GM18873 (cell line): ENCODE data around the gene RDH14.

Experiments
- ATAC-seq: cut with Tn5 transposase; IDR thresholded peaks from one replicate; pipeline ENCODE4 v1.9.1; 2021; ENCODE audit warnings: mild to moderate bottlenecking, moderate library complexity, moderate number of reproducible peaks; ENCODE audit not compliant: unreplicated experiment, low FRiP score

The RDH14 gene

DNA sequence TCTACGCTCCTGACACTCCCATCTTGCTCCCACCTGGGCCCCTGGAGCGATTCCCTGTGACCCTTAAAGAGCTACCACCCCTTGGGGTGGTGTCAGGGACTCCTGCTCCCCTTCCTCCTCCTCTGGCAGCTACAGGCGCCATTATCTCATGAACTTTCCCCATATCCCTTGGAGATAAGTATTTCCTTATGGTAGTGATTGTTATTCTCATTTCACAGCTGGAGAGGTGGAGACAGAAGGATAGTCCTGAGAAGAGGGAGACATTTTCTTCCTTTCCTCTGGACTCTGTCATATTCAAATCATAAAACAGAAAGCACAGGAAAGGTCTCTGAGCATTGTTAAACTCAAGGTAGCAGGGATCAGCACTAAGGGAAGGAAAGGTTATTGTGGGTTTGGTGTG lies 34.6 kb downstream of the RDH14 start:
- no peak for ATAC-seq

DNA sequence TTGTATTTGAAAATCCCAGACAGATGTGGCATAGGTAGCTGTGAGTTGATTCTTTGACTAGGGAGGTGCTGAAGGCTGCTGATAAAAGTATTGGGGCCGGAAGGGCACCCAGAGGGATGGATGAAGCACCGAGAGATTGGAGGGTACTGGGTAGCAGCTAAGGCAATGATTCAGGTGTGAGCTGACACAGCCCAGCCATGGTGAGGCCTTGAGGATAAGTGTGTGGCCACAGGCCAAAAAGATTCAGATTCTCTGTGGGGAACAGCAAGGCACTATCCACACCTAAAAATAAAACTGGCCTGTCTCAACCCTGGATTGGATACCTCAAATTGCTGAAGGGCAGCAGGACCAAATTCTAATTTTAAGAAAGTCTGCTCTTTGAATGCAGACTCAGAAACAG lies 35.2 kb downstream of the RDH14 start:
- no peak for ATAC-seq

DNA sequence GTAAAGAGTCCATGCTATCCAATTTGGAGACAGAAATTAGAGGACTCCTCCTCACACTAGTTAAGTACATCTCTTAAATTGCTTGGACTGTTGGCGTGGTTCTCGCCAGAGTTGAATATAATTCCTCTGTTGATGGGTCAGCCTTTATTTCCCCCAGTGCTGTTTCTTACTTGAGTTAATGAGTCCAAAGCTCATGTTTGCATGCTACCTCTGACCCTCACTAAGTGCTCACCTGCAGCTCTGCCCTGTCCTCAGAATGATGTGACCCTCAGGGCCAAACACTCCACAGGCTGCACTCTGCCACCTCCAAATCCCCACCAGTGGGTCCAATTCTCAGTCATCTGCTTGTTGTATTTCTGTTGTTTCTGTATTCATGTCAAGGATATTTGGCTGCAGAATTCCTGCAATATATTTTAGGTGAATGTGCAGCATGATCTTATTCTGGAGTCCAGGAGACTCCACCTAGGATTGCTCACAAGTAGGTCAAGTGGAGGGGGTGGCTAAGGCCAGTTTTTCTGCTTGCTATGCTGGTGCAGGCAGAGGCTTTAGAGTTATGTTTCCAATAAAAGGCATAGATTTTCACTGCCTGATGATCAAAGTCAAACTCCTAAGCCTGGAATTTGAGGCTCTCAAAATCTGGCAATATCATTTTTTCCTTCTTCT lies 37.8 kb downstream of the RDH14 start:
- ATAC-seq, result no peak

DNA sequence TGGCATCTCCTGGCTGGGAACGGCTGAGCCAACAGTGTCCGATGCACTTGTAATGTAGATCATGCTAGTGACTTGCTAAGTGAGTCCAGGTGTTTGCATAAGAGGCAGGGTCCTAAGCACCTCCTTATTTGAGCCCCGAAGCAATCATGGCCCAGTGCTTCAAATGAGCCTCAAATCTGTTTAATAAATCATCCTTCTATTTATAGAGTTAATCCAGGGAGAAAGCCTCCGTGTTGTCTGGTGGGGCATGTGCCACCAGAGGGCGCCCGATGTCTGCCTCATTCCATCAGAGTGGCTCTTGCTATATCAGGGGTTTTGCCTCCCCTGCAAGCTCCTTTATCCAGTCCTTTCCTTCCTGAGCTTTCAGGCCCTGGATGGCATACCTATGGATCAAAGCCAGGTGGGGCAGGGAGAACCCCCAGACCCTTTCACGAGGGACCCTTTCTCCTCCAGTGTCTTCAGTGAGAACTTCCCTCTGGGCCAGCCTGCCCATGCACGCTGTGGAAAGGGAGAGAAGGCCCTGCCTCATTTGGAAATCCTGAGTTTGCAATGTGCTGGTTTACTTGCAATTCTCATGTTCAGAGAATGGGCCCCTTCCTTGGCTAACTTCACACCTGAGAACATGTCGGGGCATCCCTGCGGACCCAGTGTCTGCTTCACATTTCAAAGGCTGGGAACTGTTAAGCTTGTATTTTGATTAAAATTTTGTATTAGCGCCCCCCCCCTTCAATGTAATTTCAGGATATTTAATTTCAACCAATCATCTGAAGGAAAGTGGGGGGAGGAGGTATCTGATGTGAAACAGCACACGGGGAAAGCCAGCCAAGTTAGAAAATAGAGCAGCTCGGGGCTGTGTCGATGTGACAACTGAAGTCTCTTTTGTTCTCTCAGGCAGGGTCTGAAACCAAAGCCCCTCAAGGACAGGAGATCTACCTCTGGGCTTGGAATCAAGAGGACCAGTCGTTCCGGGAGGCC lies 39.7 kb downstream of the RDH14 start:
- ATAC-seq, result no peak

DNA sequence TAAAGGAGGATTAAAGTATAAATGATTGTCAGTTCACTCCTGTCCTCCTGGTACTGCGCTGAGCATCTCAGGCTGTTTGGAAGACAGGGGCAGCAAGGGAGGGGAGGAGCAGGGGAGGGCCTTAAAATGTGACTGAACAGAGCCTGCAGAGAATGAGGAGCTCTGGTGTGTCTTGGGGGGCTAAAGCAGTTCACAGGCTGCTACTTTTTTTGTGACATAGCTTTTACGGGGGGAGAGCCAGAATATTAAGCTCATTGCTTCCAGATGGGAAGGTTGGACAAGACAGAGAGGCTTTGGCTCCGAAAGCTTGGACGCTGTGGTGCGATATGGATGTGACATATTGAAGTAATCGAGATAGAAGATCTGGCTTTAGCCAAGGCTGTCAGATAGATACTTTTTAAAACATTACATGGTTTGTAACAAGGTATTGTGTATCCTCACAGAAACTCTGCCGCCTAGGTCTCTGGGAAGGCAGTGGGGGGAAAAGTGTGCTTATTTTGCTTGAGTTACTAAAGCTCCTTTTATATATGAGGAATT lies 40.5 kb downstream of the RDH14 start:
- ATAC-seq, result no peak

DNA sequence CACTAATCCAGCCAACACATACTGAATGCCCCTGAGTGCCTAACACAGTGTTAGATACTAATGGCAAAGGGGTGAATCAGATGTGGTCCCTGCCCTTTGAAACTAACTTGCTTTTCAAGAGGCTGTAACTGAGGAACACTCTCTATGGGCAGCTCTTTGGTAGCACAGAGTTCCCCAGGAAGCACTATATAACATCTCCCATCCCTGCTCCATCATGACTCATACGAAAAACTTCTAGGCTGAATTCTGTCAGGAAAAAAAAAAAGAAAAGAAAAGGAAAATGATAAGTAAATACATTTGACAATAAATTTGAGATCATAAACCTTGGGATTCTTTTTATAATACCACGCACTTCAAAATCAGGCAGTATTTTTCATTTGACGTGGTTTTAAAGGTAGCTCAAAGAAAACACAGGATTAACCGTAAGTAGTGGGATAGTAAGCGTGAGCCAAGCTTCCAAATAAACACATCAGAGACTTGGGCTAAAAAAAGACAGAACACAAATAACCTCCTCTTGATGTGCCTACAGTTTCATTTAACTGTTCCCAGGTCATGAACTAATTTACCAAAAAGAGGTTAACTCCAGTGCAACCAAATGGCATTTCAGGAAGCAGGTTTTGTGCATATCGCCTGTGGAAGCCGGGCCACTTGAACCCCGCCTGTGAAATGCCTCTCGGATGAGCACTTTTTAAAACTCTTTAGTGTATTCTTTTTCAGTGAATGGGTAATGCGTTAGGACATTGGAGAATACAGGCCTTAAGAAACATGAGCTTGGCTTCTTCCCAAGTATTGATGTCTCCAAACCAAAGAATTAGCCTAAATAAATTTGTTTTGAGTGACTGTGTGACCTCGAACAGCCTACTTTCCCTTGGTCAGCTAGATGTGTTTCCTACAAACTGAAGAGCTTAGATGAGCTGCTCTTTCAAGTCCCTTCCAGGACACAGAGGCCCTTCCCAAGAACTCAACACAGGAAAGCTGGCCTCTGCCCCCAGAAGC lies 42.0 kb downstream of the RDH14 start:
- ATAC-seq, result no peak

DNA sequence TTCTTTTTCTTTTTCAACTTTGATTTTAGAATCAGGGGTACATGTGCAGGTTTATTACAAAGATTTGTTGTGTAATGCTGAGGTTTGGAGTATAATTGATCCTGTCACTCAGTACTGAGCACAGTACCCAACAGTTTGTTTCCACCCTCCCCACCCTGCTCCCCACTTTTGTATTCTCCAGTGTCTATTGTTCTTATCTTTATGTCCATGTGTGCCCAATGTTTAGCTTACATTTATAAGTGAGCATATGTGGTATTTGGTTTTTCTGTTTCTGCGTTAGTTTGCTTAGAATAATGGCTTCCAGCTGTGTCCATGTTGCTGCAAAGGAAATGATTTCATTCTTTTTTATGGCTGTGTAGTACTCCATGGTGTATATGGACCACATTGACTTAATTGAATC lies 43.1 kb downstream of the RDH14 start:
- no peak for ATAC-seq

DNA sequence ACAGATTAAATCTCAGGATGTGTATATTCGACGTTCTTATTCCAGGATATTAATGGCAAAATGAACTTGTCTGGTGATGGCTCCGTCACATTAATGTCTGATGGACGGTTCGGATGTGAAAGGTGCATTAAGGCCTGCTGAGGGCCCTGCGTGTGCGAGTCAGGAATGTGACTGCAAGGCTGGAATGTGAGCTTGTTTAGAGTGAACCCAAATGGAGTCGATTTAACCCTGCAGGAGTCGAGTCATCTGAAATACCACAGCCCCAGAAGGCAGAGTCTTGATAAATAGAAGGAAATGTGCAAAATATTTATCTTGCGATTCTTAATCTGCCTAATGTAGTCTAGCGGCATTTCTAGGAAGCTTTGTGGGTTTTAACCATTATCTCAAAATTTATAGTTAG lies 44.3 kb downstream of the RDH14 start:
- no peak for ATAC-seq

DNA sequence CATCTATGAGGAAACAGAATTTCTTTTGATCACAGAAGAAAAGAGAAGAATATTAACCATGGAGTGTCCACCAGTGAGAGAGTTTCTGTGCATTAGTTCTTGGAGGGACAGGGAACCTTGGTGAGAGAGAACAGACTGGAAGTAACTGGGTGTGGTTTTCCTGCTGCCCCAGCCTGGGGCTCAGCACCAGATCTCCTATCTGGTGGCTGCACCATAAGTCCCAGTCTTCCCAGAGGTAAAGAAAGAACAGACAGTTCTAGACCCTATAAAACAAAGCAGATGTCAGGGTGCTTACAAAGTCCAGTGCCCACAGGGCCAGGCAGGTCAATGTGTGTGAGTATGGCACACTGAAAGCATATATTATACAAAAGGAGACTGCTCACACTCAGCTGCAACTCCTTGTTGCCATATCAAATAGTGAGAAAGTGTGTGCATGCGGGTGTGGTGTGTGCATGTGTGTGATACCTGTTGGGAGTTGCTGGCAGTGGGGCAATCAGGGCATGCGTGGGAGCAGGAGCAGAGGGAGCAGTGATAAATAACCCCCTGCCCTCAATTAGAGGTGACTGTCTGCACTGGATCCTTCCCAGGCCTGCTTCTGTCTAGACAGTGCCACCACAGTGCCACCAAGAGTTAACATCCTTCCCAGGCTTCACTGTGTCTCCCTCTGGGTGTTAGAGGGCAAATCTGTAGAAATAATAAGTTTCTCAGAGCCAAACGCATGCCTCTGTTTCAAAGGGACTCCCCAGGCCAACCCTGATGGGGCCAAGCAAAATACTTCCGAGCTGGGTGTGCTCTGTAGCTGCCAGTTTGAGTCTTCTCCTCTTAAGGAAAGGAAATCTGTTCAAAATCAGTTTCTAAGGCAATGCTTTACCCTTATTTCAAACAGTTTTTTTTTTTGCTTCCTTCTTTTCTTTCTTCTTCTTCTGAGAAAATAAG lies 45.7 kb downstream of the RDH14 start:
- no peak for ATAC-seq

DNA sequence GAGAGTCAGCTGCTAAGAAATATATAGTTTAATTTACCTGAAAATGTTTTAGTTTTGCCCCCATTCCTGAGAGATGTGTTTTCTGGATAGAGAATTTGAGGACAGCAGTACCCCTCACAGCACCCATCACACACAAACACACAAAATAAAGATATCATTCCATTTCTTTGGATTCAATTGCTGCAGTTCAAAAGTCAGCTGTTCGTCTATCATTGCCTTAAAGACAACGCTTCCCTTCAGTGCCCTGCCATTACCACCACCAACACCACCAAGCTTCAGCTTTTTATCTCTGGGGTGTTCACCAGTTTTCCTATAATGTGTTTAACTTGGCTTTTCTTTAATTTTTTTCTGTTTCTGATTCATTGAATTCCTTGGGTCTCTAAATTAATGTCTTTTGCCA lies 49.7 kb downstream of the RDH14 start:
- no peak for ATAC-seq

DNA sequence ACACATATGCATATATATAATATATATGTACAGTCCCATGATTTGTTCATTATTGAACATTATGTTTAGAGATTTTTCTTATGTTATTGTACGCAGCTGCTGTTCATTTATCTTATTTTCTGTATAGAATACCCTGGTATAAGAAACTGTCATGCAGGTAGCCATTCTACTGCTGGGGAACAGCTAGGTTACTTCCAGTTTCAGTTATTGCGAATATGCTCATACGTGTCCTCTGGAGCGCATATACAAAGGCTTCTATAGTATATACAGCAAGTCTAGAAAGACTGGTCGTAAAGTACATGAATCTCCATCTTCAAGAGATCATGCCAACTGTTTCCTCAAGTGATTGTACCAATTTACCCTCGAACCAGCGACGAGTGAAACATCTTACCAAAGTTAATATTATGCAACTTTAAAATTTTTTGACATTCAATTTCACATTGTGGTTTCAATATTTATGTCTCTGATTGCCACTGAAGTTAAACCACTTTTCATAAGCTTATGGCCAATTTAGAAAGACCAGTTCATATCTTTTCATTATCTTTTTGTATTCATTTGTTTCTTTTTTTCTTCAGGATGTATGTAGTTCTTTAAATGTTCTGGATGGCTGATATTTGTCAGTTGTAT lies 53.5 kb downstream of the RDH14 start:
- ATAC-seq, result no peak

DNA sequence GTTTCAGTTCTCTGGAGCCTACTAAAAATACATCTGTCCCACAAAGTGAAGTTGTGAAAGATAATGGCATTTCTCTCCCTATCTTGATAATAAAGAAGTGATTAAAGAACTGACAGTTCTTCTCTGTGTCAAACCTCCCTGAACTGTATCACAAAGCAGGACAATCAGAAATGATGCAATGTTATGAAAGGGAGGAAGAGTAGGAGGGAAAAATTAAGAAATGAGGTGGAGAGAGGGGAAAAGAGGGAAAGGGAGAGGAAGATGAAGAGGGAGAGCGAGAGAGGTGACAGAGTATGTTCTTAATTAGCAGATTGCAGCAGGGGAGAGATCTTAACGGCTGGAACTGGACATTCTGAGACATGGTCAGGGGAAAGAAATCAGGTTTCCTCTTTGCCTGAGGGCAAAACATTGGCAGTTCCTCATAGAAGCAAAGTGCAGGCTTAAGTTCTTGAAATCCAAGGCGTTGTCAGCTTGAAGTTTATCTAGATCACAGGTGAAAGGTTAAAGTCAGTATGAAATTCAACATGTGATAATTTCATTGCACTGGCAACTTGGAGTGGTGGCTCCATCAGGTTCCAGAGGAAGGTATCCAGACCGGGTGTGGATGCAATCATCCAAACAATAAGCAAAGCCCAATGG lies 54.6 kb downstream of the RDH14 start:
- no peak for ATAC-seq
